Right atrium auricular region (tissue), 2 donors: ENCODE data around the gene CISD1. TPM values are rescaled to one million over a fixed set of nuclear protein-coding genes. Genes with fewer than 3 reads are reported as not detected.

ENCODE experiments used
- DNase-seq: peaks from one replicate; pipeline ENCODE4 v3.0.0-alpha.2; 2019; ENCODE audit warnings: low spot score
- H3K27ac ChIP-seq, 2 donors: fragments of 200-600 bp; sonication (generic); 1 replicate in 1 of 2; 2 replicates in 1 of 2; pipeline ENCODE4 v1.5.1; 2016 to 2019
- H3K27me3 ChIP-seq, 2 donors: fragments of 200-600 bp; sonication (generic); one replicate each; pipeline versions ENCODE4 v1.5.1 to v1.6.0; 2017 to 2019
- H3K36me3 ChIP-seq: fragments of 200-600 bp; sonication (generic); one replicate; pipeline ENCODE4 v1.5.1; 2016
- H3K4me1 ChIP-seq, 2 donors: fragments of 200-600 bp; sonication (generic); one replicate each; pipeline versions ENCODE4 v1.5.1 to v1.6.0; 2017 to 2019
- H3K4me3 ChIP-seq, 2 donors: fragments of 200-600 bp; sonication (generic); 1 replicate in 1 of 2; 2 replicates in 1 of 2; pipeline ENCODE4 v1.5.1; 2017 to 2019; ENCODE audit warnings: mild to moderate bottlenecking in 1 of 2, moderate library complexity in 1 of 2
- H3K9me3 ChIP-seq, 2 donors: fragments of 200-600 bp; sonication (generic); one replicate each; pipeline ENCODE4 v1.5.1; 2019
- total RNA-seq, 2 donors: library from RNA; depleted of rRNA; stranded (reverse); fragments of >200 nt; gene quantifications; one replicate each; pipeline ENCODE4 v1.1.0, GENCODE V29; 2016
- TF ChIP-seq, protein P1 (sequence below), 2 donors: fragments of 200-600 bp; sonication (generic); IDR thresholded peaks; one replicate each; pipeline ENCODE4 v1.5.1; 2019; ENCODE audit warnings: antibody characterized with exemption in 2 of 2

Gene CISD1
- total RNA-seq, 2 donors from 2014 or later: 69.4 to 81.9 TPM

DNA sequence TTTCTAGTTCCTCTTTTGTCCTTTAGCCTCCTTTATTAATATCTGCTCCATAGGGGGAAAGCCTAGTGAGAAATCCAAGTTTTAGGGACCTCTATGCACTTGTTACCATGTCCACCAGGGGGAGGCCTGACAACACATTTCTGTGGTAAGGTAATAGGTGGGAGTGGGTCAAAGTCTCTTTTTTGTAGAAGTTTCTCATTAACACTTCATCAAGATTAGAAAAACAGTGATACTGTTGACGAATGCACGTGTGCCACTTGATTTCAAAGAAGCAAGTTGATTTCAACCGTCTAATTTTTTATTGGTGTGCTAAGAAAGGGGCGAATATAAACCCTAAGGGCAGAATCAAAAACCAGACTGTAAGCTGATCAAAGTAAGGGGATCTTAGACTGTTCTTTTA, 30.6 kb downstream of the CISD1 start:
- TF ChIP-seq, protein P1, sequence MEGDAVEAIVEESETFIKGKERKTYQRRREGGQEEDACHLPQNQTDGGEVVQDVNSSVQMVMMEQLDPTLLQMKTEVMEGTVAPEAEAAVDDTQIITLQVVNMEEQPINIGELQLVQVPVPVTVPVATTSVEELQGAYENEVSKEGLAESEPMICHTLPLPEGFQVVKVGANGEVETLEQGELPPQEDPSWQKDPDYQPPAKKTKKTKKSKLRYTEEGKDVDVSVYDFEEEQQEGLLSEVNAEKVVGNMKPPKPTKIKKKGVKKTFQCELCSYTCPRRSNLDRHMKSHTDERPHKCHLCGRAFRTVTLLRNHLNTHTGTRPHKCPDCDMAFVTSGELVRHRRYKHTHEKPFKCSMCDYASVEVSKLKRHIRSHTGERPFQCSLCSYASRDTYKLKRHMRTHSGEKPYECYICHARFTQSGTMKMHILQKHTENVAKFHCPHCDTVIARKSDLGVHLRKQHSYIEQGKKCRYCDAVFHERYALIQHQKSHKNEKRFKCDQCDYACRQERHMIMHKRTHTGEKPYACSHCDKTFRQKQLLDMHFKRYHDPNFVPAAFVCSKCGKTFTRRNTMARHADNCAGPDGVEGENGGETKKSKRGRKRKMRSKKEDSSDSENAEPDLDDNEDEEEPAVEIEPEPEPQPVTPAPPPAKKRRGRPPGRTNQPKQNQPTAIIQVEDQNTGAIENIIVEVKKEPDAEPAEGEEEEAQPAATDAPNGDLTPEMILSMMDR (IDR thresholded peaks at IDR 0.05): peak; percentile 61 to 85
- Histone ChIP-seq H3K9me3 (no peaks in the 10 kb centered on the region), H3K4me1 (no peaks in the 10 kb centered on the region), H3K36me3 (no peaks in the 10 kb centered on the region), H3K27ac (no peak overlapping the region), H3K27me3 (no peaks in the 10 kb centered on the region), H3K4me3 (no peak overlapping the region)
- DNase-seq: no peak

DNA sequence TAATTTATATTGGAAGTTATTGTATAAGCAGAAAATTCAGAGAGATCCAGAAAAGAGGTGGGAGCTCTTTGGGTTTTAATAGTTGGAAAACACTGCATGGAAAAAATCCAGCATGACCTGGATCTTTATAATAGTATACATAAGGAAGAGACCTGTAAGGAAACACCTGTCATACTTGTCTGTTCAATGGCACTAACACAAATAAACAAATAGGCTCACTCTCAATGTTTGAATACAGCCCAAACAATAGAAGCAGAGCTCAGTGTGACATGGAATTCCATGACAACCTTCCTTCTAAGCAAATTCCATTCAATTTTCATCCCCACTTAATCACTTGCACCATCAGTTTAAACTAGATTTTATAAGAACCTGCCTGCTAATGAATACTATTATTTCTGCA, 31.7 kb downstream of the CISD1 start:
- no peak overlapping the region for H3K4me3 ChIP-seq

DNA sequence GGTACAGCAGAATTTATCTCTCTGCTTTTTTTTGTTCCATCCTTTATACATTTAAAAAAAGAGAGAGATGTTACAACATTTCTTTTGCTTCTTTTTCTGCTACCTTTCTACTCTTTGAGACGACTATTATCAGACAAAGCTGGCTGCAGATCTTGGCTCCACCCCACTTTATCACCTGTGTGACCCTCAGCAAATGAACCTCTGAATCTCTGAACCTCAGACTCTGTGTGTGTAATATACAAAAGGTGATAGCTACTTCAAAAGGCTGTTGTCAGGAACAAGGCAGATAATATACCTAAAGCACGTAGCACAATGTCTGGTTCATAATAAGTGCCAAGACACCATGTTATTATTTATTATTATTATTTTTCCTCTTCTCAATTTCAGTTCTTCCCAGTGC, 33.3 kb downstream of the CISD1 start:
- TF ChIP-seq, protein P1 (IDR thresholded peaks at IDR 0.05): no peak
- H3K4me1 ChIP-seq: no peaks in the 10 kb centered on the region
- no peak overlapping the region for H3K27ac ChIP-seq
- DNase-seq: no peak
- no peaks in the 10 kb centered on the region for H3K36me3 ChIP-seq
- H3K4me3 ChIP-seq: no peak overlapping the region
- no peaks in the 10 kb centered on the region for H3K27me3 ChIP-seq
- no peaks in the 10 kb centered on the region for H3K9me3 ChIP-seq

More for the DNA sequence above, 31.7 kb downstream of the CISD1 start:
- Histone ChIP-seq H3K27ac (no peak overlapping the region), H3K27me3 (no peaks in the 10 kb centered on the region), H3K36me3 (no peaks in the 10 kb centered on the region), H3K4me1 (no peaks in the 10 kb centered on the region), H3K9me3 (no peaks in the 10 kb centered on the region)
- TF ChIP-seq, protein P1 (IDR thresholded peaks at IDR 0.05): no peak
- no peak for DNase-seq

DNA sequence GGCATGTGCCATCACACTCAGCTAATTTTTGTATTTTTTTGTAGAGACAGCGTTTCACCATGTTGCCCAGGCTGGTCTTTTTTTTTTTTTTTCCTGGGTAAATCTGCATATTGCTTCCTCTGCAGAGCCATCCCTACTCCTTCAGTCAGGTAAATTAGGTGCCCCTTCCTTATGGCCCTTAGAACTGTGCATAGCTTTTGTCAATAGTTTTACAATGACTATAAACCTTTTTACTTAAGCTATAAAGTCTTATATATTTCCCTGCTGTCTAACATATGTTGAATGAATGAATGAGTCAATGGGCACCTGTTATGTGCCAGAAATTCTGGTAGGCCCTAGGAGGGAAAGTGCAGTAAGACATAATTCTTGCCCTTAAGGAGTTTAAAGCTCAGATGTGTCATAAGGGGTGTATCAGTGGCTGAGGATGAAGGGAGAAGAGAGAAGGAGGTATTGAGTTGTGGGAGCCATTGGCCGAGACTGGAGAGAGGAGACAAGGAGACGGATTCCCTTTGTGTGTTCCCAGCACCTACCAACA, 35.2 kb downstream of the CISD1 start:
- no peaks in the 10 kb centered on the region for H3K27me3 ChIP-seq
- no peak overlapping the region for H3K4me3 ChIP-seq
- H3K4me1 ChIP-seq: no peaks in the 10 kb centered on the region
- no peaks in the 10 kb centered on the region for H3K9me3 ChIP-seq
- TF ChIP-seq, protein P1 (IDR thresholded peaks at IDR 0.05): no peak
- DNase-seq: no peak
- H3K27ac ChIP-seq: no peak overlapping the region
- H3K36me3 ChIP-seq: no peaks in the 10 kb centered on the region

DNA sequence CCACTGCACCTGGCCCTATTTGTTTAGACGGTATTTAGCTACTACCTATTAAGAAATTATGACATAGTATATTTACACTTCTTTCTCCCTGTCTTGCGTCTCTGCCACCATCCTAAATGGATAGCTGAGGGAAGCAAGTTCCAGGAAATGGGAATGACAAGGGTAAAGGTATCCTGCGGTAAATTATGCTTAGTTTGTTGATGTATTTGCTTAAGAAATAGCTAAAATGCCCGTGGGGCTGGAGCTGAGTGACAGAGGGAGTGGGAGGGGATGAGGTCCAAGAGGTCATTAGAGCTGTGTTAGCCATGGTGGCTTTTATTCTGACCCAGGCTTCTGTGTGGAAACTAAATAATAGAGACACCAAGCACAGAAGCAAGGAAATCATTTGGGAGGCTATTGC, 36.9 kb downstream of the CISD1 start:
- TF ChIP-seq, protein P1 (IDR thresholded peaks at IDR 0.05): no peak
- Histone ChIP-seq H3K27me3 (no peaks in the 10 kb centered on the region), H3K4me3 (no peak overlapping the region), H3K27ac (no peak overlapping the region), H3K9me3 (no peaks in the 10 kb centered on the region), H3K4me1 (no peaks in the 10 kb centered on the region), H3K36me3 (no peaks in the 10 kb centered on the region)
- DNase-seq: no peak

DNA sequence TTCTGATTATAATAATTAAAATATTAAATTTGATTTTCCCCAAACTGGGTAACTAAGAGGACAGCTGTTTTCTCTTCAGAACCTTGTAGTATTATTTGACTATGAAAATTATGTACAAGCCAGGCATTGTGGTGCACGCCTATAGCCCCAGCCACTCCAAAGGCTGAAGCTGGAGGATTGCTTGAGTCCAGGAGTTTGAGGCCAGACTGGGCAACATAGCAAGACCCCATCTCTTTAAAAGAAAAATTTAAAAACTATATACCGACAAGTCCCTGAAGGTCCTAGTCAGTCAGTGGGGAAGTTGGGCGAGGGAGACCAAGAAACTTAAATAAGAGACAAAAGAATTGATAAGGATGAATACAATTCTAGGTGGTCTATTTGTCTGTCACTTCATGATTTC, 38.7 kb downstream of the CISD1 start:
- H3K27ac ChIP-seq: no peak overlapping the region
- no peaks in the 10 kb centered on the region for H3K27me3 ChIP-seq
- no peaks in the 10 kb centered on the region for H3K4me1 ChIP-seq
- H3K36me3 ChIP-seq: no peaks in the 10 kb centered on the region
- no peak overlapping the region for H3K4me3 ChIP-seq
- TF ChIP-seq, protein P1 (IDR thresholded peaks at IDR 0.05): no peak
- H3K9me3 ChIP-seq: no peaks in the 10 kb centered on the region
- DNase-seq: no peak
